Lower leg skin (tissue), 4 donors: ENCODE data around the gene ABCB9. TPM values are rescaled to one million over a fixed set of nuclear protein-coding genes. Genes with fewer than 3 reads are reported as not detected.

Experiments used
- DNase-seq, 2 donors: peaks; one replicate each; pipeline ENCODE4 v3.0.0-alpha.2; 2019; ENCODE audit warnings: low spot score in 2 of 2
- H3K4me3 ChIP-seq: fragments of 200-600 bp; sonication (generic); 2 replicates; pipeline ENCODE4 v1.5.1; 2017; ENCODE audit warnings: mild to moderate bottlenecking, low read depth; ENCODE audit not compliant: poor library complexity, severe bottlenecking
- POLR2A ChIP-seq, 2 donors: fragments of 450-650 bp; IDR thresholded peaks; one replicate each; pipeline ENCODE4 v1.6.1; 2016 to 2017; ENCODE audit warnings: antibody characterized with exemption in 2 of 2, mild to moderate bottlenecking in 1 of 2, moderate library complexity in 1 of 2
- WGBS, 2 donors: methylation state at CpG; one replicate each; pipeline ENCODE4 v1.1.5; 2018; 5-methylcytosine and 5-hydroxymethylcytosine counted together
- intact Hi-C: fragments of 100-400 bp; cut with DNase I; formaldehyde crosslinking; loops from one replicate; pipeline ENCODE4 v1.15.0; 2023; ENCODE audit warnings: low total_unique reads
- microRNA-seq, 2 donors: library from miRNA; unstranded; fragments of <30 nt; microRNA quantifications; one replicate each; pipeline ENCODE4, GENCODE V29; 2016; ENCODE audit warnings: borderline replicate concordance in 2 of 2, borderline number of aligned reads in 1 of 2
- total RNA-seq, 4 donors: library from RNA; depleted of rRNA; stranded (reverse); fragments of >200 nt; gene quantifications; one replicate each; pipeline ENCODE4 v1.1.0, GENCODE V29; 2016
- TF ChIP-seq, protein P1 (sequence below), 3 donors: fragments of 450-650 bp; IDR thresholded peaks; one replicate each; pipeline ENCODE4 v1.5.1; 2016; ENCODE audit warnings: antibody characterized with exemption in 3 of 3, mild to moderate bottlenecking in 3 of 3, moderate library complexity in 2 of 3

The ABCB9 gene
- total RNA-seq, 4 donors from 2014 or later = 3.4 to 10.2 (median 7.2) TPM

DNA sequence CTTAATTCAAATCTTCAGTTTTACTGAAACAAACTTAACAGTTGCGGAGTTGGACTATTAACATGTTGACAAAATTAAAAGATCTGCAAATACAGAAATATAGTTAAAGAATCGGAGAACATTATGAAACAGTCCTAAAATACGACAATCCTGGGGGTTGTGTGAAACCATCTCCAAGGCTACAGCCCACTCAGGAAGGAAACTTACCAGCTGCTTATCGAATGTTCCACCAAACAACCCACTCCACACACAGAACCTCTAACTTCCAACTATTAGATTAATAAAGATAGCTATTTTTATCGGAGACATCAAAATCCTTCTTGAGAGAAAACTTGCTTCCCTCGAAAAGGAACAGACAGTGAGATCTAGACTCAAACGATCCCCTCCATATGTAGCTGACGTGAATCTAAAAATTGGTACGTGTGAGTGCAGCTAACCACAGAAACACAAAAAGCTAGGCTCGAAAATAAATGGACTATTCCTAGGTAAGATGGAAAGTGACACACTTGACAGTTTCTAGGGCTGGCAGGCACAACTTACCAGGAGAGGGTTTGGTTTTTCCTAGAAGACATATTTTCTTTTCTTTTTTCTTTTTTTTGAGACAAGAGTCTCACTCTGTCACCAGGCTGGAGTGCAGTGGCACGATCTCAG lies 83.2 kb downstream of the ABCB9 start:
- WGBS, 2 donors = 77 to 83% methylated on average over 11 of the region's 11 CpGs
- peak in 1 of 2 donors; percentile 32 for DNase-seq
- intact Hi-C loops = no loop called here
- H3K4me3 ChIP-seq = no peak overlapping the region
- TF ChIP-seq, protein P1, sequence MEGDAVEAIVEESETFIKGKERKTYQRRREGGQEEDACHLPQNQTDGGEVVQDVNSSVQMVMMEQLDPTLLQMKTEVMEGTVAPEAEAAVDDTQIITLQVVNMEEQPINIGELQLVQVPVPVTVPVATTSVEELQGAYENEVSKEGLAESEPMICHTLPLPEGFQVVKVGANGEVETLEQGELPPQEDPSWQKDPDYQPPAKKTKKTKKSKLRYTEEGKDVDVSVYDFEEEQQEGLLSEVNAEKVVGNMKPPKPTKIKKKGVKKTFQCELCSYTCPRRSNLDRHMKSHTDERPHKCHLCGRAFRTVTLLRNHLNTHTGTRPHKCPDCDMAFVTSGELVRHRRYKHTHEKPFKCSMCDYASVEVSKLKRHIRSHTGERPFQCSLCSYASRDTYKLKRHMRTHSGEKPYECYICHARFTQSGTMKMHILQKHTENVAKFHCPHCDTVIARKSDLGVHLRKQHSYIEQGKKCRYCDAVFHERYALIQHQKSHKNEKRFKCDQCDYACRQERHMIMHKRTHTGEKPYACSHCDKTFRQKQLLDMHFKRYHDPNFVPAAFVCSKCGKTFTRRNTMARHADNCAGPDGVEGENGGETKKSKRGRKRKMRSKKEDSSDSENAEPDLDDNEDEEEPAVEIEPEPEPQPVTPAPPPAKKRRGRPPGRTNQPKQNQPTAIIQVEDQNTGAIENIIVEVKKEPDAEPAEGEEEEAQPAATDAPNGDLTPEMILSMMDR (IDR thresholded peaks at IDR 0.05) = no peak
- no peak for TF ChIP-seq POLR2A (IDR thresholded peaks at IDR 0.05)

DNA sequence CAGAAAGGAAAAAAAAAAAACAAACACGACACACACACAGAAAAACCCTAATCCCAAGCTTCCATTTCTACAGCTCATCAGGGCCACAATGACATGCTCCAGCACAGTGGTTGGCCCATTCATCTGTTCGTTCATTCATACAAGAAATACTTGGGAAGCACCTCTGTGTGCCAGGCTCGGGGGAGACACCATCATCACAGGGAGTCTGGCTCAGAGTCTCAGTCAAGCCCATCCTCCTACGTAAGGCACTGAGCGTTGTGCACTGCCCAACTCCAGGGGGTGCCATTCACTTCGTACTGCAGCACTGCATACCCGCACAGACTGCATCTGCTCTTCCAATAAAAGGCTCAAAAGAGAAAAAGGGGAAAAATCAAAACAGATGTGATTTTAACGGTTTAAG lies 85.6 kb downstream of the ABCB9 start:
- no peak overlapping the region for H3K4me3 ChIP-seq
- DNase-seq = peak in 1 of 2 donors; percentile 75
- intact Hi-C loops = no loop called here
- WGBS, 2 donors = 55 to 60% methylated on average over 8 of the region's 8 CpGs
- TF ChIP-seq, protein P1 (IDR thresholded peaks at IDR 0.05) = no peak
- no peak for TF ChIP-seq POLR2A (IDR thresholded peaks at IDR 0.05)

DNA sequence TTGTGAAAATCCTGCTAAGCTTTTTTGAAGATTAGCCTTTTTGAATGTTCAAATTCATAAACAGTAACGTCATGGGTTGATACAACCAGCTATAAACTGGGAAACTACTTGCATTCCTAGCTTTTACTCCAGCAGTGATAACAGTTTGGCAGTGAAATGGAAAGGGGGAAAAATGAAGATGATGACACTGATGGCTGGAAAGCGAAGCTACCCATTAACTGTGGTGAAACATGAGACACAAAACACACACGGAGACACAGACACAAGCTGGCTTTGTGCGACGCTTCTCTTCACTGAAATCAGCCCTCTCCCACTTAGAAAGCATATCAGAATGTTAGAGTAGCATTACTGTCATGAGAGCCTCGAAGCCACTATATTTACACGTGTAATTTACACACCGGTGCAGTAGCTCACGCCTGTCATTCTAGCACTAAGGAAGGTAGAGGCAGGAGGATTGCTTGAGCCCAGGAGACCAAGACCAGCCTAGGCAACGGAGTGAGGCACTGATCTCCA lies 86.1 kb downstream of the ABCB9 start:
- WGBS, 2 donors = 74 to 77% methylated on average over 10 of the region's 10 CpGs
- DNase-seq = peak in 1 of 2 donors; percentile 12
- no peak overlapping the region for H3K4me3 ChIP-seq
- TF ChIP-seq POLR2A (IDR thresholded peaks at IDR 0.05) = no peak
- TF ChIP-seq, protein P1 (IDR thresholded peaks at IDR 0.05) = no peak
- intact Hi-C loops = no loop called here

Small RNA genes lying within 50 kb of the gene (microRNA-seq; reads per million reads assigned to microRNA genes)
- 0 reads per million in 2 donors for gene MIR4304

Other genes starting within 250 kb of the ABCB9 start
- 10 to 100 TPM in 2 of 4 donors, 1 to 10 TPM in 2; 3.5 to 15.6 (median 10.2) TPM for gene HCAR3, start 249.7 kb downstream of the ABCB9 start, total RNA-seq
- gene HCAR1, start 235.6 kb downstream of the ABCB9 start, total RNA-seq = under 1 TPM; 0.15 to 0.39 (median 0.18) TPM
- 10 to 100 TPM; 22.1 to 30.4 (median 24.2) TPM for gene DENR, start 213.6 kb downstream of the ABCB9 start, total RNA-seq
- gene CCDC62, start 191.9 kb downstream of the ABCB9 start, total RNA-seq = under 1 TPM; 0.12 to 0.99 (median 0.85) TPM
- gene HIP1R, start 131.0 kb downstream of the ABCB9 start, total RNA-seq = 100 to 1,000 TPM; 188 to 342 (median 248) TPM
- gene VPS37B, start 70.3 kb downstream of the ABCB9 start, total RNA-seq = 10 to 100 TPM; 27.7 to 47.8 (median 42.3) TPM
- 10 to 100 TPM in 3 of 4 donors, 1 to 10 TPM in 1; 6.6 to 14.1 (median 13.0) TPM for gene OGFOD2, start 8.8 kb upstream of the ABCB9 start, total RNA-seq
- gene ARL6IP4, start 14.2 kb upstream of the ABCB9 start, total RNA-seq = 100 to 1,000 TPM; 129 to 188 (median 167) TPM
- gene PITPNM2, start 184.6 kb upstream of the ABCB9 start, total RNA-seq = 1 to 10 TPM; 3.2 to 6.5 (median 4.2) TPM